Measurements from ENCODE around the gene RER1.

The RER1 gene

GRCh38 chr1:2447276-2448097, 55.8 kb downstream of the RER1 start:
- DNase-seq (ENCODE audit: low read depth): no peak

GRCh38 chr1:2448098-2448445, 56.4 kb downstream of the RER1 start:
- no peak for TF ChIP-seq CTCF (conservative IDR thresholded peaks at IDR 0.05; ENCODE audit: low read length)
- no peak overlapping the region for H3K4me3 ChIP-seq (ENCODE audit: low read length)
- no peak for DNase-seq (ENCODE audit: low read depth)

More at GRCh38 chr1:2447276-2448097, 55.8 kb downstream of the RER1 start:
- no peak for TF ChIP-seq CTCF (conservative IDR thresholded peaks at IDR 0.05; ENCODE audit: low read length)
- no peak overlapping the region for H3K4me3 ChIP-seq (ENCODE audit: low read length)

GRCh38 chr1:2449636-2450454, 58.2 kb downstream of the RER1 start:
- no peak for DNase-seq (ENCODE audit: low read depth)
- no peak overlapping the region for H3K4me3 ChIP-seq (ENCODE audit: low read length)
- TF ChIP-seq CTCF (conservative IDR thresholded peaks at IDR 0.05; ENCODE audit: low read length): no peak

- no peak for TF ChIP-seq CTCF (conservative IDR thresholded peaks at IDR 0.05; ENCODE audit: low read length)
- DNase-seq (ENCODE audit: low read depth): peak; percentile 74
- no peak overlapping the region for H3K4me3 ChIP-seq (ENCODE audit: low read length)
Measured at GRCh38 chr1:2451741-2452140, 60.1 kb downstream of the RER1 start.

- TF ChIP-seq CTCF (conservative IDR thresholded peaks at IDR 0.05; ENCODE audit: low read length): no peak
- no peak overlapping the region for H3K4me3 ChIP-seq (ENCODE audit: low read length)
- DNase-seq (ENCODE audit: low read depth): no peak
Measured at GRCh38 chr1:2452201-2452931, 60.7 kb downstream of the RER1 start.

- no peak overlapping the region for H3K4me3 ChIP-seq (ENCODE audit: low read length)
- DNase-seq (ENCODE audit: low read depth): no peak
- TF ChIP-seq CTCF (conservative IDR thresholded peaks at IDR 0.05; ENCODE audit: low read length): no peak
Measured at GRCh38 chr1:2452932-2453315, 61.3 kb downstream of the RER1 start.
